Measurements from ENCODE around the gene PARL.

DNA sequence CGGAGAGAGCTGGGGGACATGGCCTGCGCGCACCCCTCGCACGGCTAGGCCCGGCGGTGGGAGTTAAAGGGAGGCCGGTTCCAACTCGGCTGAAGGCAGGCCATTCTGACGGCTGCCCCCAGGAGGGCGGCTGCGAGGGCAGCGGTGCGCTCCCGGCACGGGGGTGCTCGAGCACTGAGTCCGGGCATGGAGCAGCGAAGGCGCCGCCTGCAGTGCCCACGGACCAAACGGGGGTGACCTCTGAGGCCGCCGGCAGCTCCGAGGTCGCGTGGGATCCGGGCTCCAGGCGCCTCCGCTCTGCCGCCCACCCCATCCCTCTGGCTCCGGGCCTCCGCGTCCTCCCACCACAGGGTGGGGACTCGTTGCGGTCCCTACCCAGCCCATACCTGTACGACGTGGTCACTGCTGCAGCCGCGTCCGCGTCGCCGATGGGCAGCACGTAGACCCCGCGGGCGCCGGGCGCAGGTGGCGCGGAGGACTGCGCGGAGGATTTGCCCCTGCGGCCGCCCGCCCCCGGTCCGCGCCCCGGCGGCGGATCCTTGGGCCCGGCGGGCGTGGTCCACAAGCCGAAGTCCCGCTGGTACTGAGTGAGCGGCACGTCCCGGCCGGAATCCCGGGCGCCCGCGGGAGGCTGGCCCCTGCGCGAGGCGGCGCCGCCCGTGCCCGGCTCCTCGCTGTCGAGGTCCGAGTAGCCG is 59.8 kb downstream of the PARL start:
- TF ChIP-seq, protein P1, sequence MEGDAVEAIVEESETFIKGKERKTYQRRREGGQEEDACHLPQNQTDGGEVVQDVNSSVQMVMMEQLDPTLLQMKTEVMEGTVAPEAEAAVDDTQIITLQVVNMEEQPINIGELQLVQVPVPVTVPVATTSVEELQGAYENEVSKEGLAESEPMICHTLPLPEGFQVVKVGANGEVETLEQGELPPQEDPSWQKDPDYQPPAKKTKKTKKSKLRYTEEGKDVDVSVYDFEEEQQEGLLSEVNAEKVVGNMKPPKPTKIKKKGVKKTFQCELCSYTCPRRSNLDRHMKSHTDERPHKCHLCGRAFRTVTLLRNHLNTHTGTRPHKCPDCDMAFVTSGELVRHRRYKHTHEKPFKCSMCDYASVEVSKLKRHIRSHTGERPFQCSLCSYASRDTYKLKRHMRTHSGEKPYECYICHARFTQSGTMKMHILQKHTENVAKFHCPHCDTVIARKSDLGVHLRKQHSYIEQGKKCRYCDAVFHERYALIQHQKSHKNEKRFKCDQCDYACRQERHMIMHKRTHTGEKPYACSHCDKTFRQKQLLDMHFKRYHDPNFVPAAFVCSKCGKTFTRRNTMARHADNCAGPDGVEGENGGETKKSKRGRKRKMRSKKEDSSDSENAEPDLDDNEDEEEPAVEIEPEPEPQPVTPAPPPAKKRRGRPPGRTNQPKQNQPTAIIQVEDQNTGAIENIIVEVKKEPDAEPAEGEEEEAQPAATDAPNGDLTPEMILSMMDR (conservative IDR thresholded peaks at IDR 0.05; ENCODE audit: low read length) = no peak
- TF ChIP-seq EZH2phosphoT487 (IDR thresholded peaks at IDR 0.05; ENCODE audit: borderline replicate concordance) = no peak
